Retinal pigment epithelial cell (primary cell): ENCODE results near the gene COL4A1.
A peak's percentile ranks its signal among the peaks of the same experiment; 100 is the strongest.

Experiments used
- DNase-seq: peaks from one replicate; pipeline ENCODE4 v3.0.0-alpha.2; 2010; ENCODE audit warnings: low read depth
- H3K4me3 ChIP-seq: 2 replicates; pipeline ENCODE4 v1.5.1; 2011; ENCODE audit warnings: mild to moderate bottlenecking, low read length, control low read depth, moderate library complexity
- TF ChIP-seq, protein P1 (sequence below): conservative IDR thresholded peaks from 2 replicates; pipeline ENCODE4 v1.5.1; 2011; ENCODE audit warnings: low read depth, low read length, control low read depth, inconsistent platforms

The COL4A1 gene

DNA sequence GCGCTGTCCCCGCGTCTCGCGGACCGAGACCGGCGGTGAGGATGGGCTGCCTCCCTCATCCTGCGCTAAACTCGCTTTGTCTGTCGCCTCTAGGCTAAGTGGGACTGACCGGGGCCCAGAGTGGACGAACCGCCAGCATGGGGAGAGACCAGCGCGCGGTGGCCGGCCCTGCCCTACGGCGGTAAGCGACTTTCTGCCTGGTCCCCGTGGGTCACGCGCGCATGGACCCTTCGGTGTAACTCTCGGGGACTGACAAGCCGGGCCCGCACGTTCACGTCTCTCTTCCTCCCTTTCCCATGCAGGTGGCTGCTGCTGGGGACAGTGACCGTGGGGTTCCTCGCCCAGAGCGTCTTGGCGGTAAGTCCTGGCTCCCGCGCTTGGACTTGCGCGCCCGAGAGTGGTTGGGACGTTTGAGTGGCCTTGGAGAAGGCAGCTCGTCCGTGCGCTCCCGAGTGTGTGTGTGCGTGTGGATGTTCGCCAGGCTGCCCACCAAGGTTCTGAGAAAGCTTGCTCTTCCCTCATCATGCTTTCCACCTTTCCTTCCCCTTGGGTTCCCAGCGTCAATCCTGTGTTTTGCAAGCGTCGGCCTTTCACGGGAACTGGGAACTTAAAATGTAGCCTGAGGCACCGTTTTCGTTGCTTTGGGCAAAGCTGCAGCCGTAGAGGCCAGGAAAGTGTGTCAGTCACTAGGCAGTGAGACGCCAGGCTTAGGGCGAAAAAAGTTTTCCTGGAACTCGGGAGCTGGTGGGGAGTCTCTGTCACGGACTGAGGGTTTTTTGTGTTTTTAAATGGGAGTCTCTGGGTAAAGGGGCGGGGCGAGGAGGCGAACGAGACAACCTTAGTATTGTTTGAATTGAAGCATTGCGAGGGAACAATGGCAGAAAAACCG lies 1.1 kb upstream of the COL4A1 start:
- TF ChIP-seq, protein P1, sequence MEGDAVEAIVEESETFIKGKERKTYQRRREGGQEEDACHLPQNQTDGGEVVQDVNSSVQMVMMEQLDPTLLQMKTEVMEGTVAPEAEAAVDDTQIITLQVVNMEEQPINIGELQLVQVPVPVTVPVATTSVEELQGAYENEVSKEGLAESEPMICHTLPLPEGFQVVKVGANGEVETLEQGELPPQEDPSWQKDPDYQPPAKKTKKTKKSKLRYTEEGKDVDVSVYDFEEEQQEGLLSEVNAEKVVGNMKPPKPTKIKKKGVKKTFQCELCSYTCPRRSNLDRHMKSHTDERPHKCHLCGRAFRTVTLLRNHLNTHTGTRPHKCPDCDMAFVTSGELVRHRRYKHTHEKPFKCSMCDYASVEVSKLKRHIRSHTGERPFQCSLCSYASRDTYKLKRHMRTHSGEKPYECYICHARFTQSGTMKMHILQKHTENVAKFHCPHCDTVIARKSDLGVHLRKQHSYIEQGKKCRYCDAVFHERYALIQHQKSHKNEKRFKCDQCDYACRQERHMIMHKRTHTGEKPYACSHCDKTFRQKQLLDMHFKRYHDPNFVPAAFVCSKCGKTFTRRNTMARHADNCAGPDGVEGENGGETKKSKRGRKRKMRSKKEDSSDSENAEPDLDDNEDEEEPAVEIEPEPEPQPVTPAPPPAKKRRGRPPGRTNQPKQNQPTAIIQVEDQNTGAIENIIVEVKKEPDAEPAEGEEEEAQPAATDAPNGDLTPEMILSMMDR, result no peak
- peak overlapping the region; percentile 87 for H3K4me3 ChIP-seq
- DNase-seq, result no peak

DNA sequence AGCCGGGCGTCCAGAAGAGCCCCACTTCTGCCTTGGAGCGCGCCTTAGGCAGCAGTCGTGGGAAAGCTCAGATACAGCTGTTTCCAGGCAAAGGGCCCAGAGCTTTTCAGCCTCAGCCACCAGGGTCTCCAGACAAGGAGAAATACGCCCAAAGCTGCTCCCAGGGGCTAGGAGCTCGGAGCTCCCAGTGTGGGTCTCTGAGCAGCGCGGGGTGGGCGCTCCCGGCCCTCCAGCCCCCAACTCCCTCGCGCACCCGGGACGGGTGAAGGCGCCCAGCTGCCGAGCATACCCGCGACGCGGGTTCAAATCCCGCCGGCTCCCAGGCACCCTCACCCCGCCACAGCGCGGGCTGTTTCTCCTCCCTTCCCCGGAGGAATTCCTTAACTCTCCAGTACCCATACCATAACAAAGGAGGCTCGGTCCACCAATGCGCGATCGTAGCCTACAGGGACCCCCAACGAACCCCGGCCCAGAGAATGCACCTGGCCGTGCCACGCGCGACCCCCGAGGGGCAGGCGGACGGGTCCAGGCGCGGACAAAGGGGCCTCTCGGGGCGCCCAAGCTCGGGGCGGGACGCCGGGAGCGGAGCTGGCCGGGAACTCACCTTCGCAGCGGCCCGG lies 507 bp downstream of the COL4A1 start:
- no peak for DNase-seq
- TF ChIP-seq, protein P1, result no peak
- peak overlapping the region; percentile 87 for H3K4me3 ChIP-seq

DNA sequence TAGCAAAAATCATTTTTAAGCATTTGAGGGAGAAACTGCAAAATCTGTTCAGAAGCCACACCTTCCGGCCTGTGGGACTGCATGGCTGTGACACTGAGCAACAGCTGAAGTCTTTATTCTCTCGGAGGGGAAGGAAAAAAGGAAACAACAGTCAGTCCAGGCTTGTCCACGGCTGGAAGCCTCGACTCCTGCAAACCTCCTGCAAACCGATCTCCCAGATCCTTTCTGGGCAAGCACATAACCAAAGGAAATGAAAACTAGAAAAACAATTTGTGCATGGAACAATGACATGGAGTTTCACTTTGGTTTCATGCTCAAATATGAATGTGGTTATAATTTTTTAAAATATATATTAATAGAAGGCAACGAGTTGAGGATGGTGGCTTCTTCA lies 1.0 kb downstream of the COL4A1 start:
- peak overlapping the region; percentile 87 for H3K4me3 ChIP-seq
- TF ChIP-seq, protein P1, result no peak
- DNase-seq, result no peak

DNA sequence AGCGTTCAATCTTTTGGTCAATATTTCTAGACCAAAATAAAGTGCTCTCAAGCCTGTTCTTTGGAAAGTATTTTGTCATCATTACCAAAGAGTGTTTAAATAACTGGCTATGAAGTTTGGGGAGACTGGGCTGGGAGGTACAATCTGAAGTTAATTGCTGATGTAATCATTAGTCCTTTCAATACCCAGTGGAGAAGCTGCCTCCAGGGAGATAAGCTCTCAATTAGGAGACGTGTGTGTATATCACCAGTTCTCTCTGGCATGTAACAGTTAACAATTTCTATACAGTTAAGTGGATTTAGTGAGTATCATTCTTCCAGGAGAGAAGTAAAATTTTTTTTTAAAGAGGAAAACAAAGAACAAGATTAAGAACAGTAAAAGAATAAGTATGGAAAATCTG lies 1.4 kb downstream of the COL4A1 start:
- DNase-seq, result no peak

DNA sequence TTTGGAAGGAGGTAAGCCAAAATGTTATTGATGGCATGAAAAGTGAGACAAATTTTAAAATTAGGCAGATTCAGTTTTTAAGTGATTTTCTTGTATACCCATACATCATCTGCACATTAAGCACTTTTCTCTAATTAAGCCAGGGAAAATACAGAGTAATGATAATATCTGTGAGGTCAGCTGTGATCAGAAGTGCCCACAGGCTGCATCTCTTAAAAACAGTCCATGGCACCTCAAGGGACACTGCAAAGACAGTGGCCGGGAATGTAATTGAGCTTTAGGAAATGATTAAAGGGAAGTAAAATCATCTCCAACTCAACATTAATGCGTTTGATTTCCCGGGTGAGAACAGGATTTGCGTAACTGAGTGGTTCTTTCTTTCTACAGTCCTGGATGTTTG lies 2.0 kb downstream of the COL4A1 start:
- peak overlapping the region; percentile 87 for H3K4me3 ChIP-seq
- TF ChIP-seq, protein P1, result no peak
- no peak for DNase-seq

More for the DNA sequence above, 1.4 kb downstream of the COL4A1 start:
- TF ChIP-seq, protein P1, result no peak
- peak overlapping the region; percentile 87 for H3K4me3 ChIP-seq

DNA sequence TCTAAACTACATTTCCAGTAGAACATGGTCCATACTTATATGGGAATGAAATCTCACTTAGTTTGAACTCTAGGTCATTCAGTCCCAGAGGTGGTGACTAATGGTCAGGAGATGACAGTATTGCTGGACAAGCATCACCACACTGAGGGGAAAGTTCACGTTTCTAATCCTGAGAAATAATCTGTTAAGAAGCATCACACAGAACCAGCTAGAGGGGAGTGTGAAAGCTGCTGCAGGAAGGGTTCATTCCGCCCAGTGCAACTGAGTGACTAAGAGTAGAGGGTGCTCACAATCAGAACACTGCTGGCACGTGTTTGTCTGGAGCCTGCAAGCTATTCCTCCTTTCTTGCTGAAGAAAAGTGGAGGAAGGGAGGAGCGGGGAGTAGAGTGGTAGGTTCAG lies 2.7 kb downstream of the COL4A1 start:
- peak; percentile 78 for DNase-seq
- TF ChIP-seq, protein P1, result no peak
- peak overlapping the region; percentile 0 for H3K4me3 ChIP-seq
